ENCODE measurements around the gene CCNY.

- no peak for TF ChIP-seq POLR2A (IDR thresholded peaks at IDR 0.05; ENCODE audit: low read depth, low read length)
- TF ChIP-seq MXI1 (IDR thresholded peaks at IDR 0.05; ENCODE audit: borderline replicate concordance, low read depth, low read length), result no peak
- TF ChIP-seq RAD21 (IDR thresholded peaks at IDR 0.05; ENCODE audit: low read length), result no peak
- TF ChIP-seq CTCF (conservative IDR thresholded peaks at IDR 0.05; ENCODE audit: low read depth, low read length), result no peak
- TF ChIP-seq RCOR1 (IDR thresholded peaks at IDR 0.05; ENCODE audit: insufficient replicate concordance, low read length), result no peak
- TF ChIP-seq MAZ (IDR thresholded peaks at IDR 0.05; ENCODE audit: borderline replicate concordance, low read depth, low read length), result no peak
- no peak for TF ChIP-seq MAFK (IDR thresholded peaks at IDR 0.05; ENCODE audit: low read depth, low read length)
- TF ChIP-seq NFE2L2 (IDR thresholded peaks at IDR 0.05; ENCODE audit: low read depth, low read length), result no peak
- no peak for TF ChIP-seq SMC3 (IDR thresholded peaks at IDR 0.05; ENCODE audit: low read depth, low read length)
- TF ChIP-seq, protein P1, sequence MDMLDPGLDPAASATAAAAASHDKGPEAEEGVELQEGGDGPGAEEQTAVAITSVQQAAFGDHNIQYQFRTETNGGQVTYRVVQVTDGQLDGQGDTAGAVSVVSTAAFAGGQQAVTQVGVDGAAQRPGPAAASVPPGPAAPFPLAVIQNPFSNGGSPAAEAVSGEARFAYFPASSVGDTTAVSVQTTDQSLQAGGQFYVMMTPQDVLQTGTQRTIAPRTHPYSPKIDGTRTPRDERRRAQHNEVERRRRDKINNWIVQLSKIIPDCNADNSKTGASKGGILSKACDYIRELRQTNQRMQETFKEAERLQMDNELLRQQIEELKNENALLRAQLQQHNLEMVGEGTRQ (IDR thresholded peaks at IDR 0.05; ENCODE audit: low read depth, low read length), result no peak
Measured at GRCh38 chr10:35391153-35391953, 55.0 kb downstream of the CCNY start.
